Measurements from ENCODE around the gene SP1. TPM values are rescaled to one million over a fixed set of nuclear protein-coding genes. Genes with fewer than 3 reads are reported as not detected.
A peak's percentile ranks its signal among the peaks of the same experiment; 100 is the strongest.

SP1 gene
- total and polyA plus RNA-seq, 11 donors, result 7.9 to 48.8 (median 29.5) TPM

- WGBS, 4 donors, result 58 to 74% (median 62%) methylated on average over 7 to 9 of the region's 9 CpGs
- H3K9me3 ChIP-seq, result no peaks in the 10 kb centered on the region
- no peak for DNase-seq
- intact Hi-C loops (cut with DNase I), result loop anchor here in 2 of 10 donors (5.0 kb wide), 1 partner anchor 82 kb away; the partner anchor contains the start of gene NPFF (in 2 of the 2)
- peaks cover 0 to 15% (median 4%) of the 10 kb centered on the region in 12 donors for H3K4me1 ChIP-seq
- TF ChIP-seq, protein P1, sequence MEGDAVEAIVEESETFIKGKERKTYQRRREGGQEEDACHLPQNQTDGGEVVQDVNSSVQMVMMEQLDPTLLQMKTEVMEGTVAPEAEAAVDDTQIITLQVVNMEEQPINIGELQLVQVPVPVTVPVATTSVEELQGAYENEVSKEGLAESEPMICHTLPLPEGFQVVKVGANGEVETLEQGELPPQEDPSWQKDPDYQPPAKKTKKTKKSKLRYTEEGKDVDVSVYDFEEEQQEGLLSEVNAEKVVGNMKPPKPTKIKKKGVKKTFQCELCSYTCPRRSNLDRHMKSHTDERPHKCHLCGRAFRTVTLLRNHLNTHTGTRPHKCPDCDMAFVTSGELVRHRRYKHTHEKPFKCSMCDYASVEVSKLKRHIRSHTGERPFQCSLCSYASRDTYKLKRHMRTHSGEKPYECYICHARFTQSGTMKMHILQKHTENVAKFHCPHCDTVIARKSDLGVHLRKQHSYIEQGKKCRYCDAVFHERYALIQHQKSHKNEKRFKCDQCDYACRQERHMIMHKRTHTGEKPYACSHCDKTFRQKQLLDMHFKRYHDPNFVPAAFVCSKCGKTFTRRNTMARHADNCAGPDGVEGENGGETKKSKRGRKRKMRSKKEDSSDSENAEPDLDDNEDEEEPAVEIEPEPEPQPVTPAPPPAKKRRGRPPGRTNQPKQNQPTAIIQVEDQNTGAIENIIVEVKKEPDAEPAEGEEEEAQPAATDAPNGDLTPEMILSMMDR (IDR thresholded peaks at IDR 0.05), result no peak
- TF ChIP-seq POLR2A (IDR thresholded peaks at IDR 0.05), result no peak
- no peak overlapping the region for H3K27ac ChIP-seq
- no peaks in the 10 kb centered on the region for H3K27me3 ChIP-seq
- H3K4me3 ChIP-seq, result no peak overlapping the region
- peak in 2 of 4 donors; percentile 7 to 28 for ATAC-seq
- no peaks in the 10 kb centered on the region for H3K36me3 ChIP-seq
Observed at GRCh38 chr12:53424626-53425514, 44.9 kb downstream of the SP1 start.

- intact Hi-C loops (cut with DNase I), result loop anchor here in 1 of 10 donors (5.0 kb wide), 1 partner anchor 82 kb away; the partner anchor contains the start of gene NPFF
- no peak for ATAC-seq
- 57 to 63% (median 61%) methylated on average over 9 to 11 of the region's 11 CpGs for WGBS, 4 donors
Observed at GRCh38 chr12:53425515-53426150, 45.7 kb downstream of the SP1 start.

DNA sequence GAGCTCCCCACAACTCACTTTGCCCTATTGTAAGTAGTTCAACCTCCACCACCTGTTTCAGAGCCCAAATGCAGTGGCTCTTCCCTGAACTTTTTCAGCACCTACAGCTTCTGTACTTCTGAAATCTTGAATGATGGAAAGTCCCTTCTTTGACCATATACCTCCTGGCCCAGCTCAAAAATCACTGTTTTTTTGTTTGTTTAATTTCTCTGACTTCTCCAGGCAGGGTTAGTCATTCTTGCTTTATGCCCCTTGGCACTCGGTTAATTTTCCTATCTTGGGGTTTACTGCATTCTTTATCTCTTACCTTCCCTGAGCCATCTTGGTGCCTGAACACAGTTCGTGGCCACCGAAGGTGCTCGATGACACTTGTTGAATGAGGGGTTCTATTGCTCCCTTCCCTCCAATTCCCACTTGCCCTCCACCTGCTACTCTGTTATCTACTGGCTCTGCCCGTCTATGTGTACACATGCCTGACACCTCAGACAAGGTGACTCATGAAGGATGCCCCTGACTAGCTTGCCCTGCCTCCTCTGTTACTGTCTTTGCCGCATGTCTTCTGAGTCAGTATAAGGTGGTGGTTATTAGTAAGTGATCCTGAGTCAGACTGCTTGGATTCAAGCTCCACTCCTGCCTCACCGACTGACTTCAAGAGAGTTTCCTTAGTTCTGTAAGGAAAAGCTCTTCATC, 48.1 kb downstream of the SP1 start:
- Histone ChIP-seq H3K36me3 (no peaks in the 10 kb centered on the region), H3K4me1 (peaks cover 0 to 8% (median 0%) of the 10 kb centered on the region in 12 donors), H3K27me3 (no peaks in the 10 kb centered on the region), H3K4me3 (no peak overlapping the region), H3K9me3 (no peaks in the 10 kb centered on the region), H3K27ac (no peak overlapping the region)
- intact Hi-C loops (cut with DNase I), result loop anchor here in 1 of 10 donors (5.0 kb wide), 1 partner anchor 79 kb away; the partner anchor contains the start of gene NPFF
- 83 to 91% (median 88%) methylated on average over 7 of the region's 7 CpGs for WGBS, 4 donors
- DNase-seq, result no peak
- TF ChIP-seq POLR2A (IDR thresholded peaks at IDR 0.05), result no peak
- TF ChIP-seq, protein P1 (IDR thresholded peaks at IDR 0.05), result no peak
- ATAC-seq, result no peak

More at GRCh38 chr12:53425515-53426150, 45.7 kb downstream of the SP1 start:
- no peak for TF ChIP-seq POLR2A (IDR thresholded peaks at IDR 0.05)
- TF ChIP-seq, protein P1 (IDR thresholded peaks at IDR 0.05), result no peak
- no peaks in the 10 kb centered on the region for H3K27me3 ChIP-seq
- no peaks in the 10 kb centered on the region for H3K36me3 ChIP-seq
- DNase-seq, result no peak
- H3K4me3 ChIP-seq, result no peak overlapping the region
- no peaks in the 10 kb centered on the region for H3K9me3 ChIP-seq
- H3K27ac ChIP-seq, result no peak overlapping the region
- H3K4me1 ChIP-seq, result peaks cover 0 to 15% (median 4%) of the 10 kb centered on the region in 12 donors

Data from heart left ventricle (tissue), 16 donors.